Stomach (tissue), 9 donors: ENCODE data around the gene NHS. TPM values are rescaled to one million over a fixed set of nuclear protein-coding genes. Genes with fewer than 3 reads are reported as not detected.
"Not testable (repeated sequence)": the region's sequence is repeated elsewhere in the genome, so short reads cannot be mapped to it uniquely, and the experiment has no call there.

ENCODE experiments used
- DNase-seq, 2 donors: peaks; one replicate each; pipeline versions ENCODE4 v3.0.0 to v3.0.0-alpha.2; 2013 to 2019
- H3K27ac ChIP-seq, 5 donors: fragments of 200-600 bp in 4 of 5; sonication (generic) in 4 of 5; one replicate each; pipeline ENCODE4 v1.5.1; 2013 to 2019; ENCODE audit warnings: mild to moderate bottlenecking in 1 of 5, moderate library complexity in 1 of 5
- H3K27me3 ChIP-seq, 3 donors: fragments of 200-600 bp; sonication (generic); one replicate each; pipeline ENCODE4 v1.5.1; 2017 to 2019; ENCODE audit warnings: mixed run types in 1 of 3
- H3K36me3 ChIP-seq, 4 donors: fragments of 200-600 bp; sonication (generic); 1 replicate in 3 of 4; 2 replicates in 1 of 4; pipeline ENCODE4 v1.5.1; 2016 to 2019
- H3K4me1 ChIP-seq, 4 donors: fragments of 200-600 bp; sonication (generic); one replicate each; pipeline ENCODE4 v1.5.1; 2016 to 2019
- H3K4me3 ChIP-seq, 4 donors: fragments of 200-600 bp; sonication (generic) in 3 of 4; one replicate each; pipeline ENCODE4 v1.5.1; 2016 to 2019; ENCODE audit warnings: mild to moderate bottlenecking in 1 of 4
- H3K9me3 ChIP-seq, 4 donors: fragments of 200-600 bp; sonication (generic); one replicate each; pipeline ENCODE4 v1.5.1; 2016 to 2019
- CTCF ChIP-seq, 7 experiments: fragments of 450-650 bp in 4 of 7; fragments of 200-600 bp in 3 of 7; sonication (generic) in 3 of 7; IDR thresholded peaks; one replicate each; pipeline ENCODE4 v1.5.1; 2016 to 2019; ENCODE audit warnings: antibody characterized with exemption in 7 of 7, control low read depth in 2 of 7, mild to moderate bottlenecking in 1 of 7
- EP300 ChIP-seq: sonication (generic); formaldehyde crosslinking; IDR thresholded peaks from one replicate; pipeline ENCODE4 v1.6.1; 2017; ENCODE audit warnings: antibody characterized with exemption
- POLR2A ChIP-seq, 4 donors: fragments of 450-650 bp; IDR thresholded peaks; one replicate each; pipeline ENCODE4 v1.6.1; 2016; ENCODE audit warnings: antibody characterized with exemption in 4 of 4, control low read depth in 2 of 4, mild to moderate bottlenecking in 1 of 4, moderate library complexity in 1 of 4
- POLR2AphosphoS5 ChIP-seq, 3 donors: sonication (generic); formaldehyde crosslinking; IDR thresholded peaks; one replicate each; pipeline ENCODE4 v1.6.1; 2016; ENCODE audit warnings: antibody characterized with exemption in 3 of 3
- WGBS, 5 donors: extraction: QIAGEN DNeasy Blood & Tissue Kit in 3 of 5; methylation state at CpG; one replicate each; pipeline versions ENCODE4 v1.1.5 to v1.1.7; 2013 to 2018; 5-methylcytosine and 5-hydroxymethylcytosine counted together
- intact Hi-C: fragments of 100-400 bp; cut with DNase I; formaldehyde crosslinking; loops from one replicate; pipeline ENCODE4 v1.15.1; 2023; ENCODE audit warnings: low total_unique reads
- polyA plus RNA-seq, 3 donors: library from polyadenylated mRNA; stranded (reverse); fragments of 200-250 nt; gene quantifications; one replicate each; pipeline ENCODE4 v1.2.3, GENCODE V29; 2013
- total RNA-seq, 5 donors: library from RNA; depleted of rRNA; stranded (reverse); fragments of >200 nt; gene quantifications; one replicate each; pipeline versions ENCODE4 v1.1.0 to v1.2.3, GENCODE V29; 2014 to 2016
- donor health status: healthy with polysubstance abuse.
- donor health status: Bipolar disorder and iron deficiency.
- donor health status: healthy.

The NHS gene
- total and polyA plus RNA-seq, 8 donors: 1.00 to 7.5 (median 4.3) TPM

- Histone ChIP-seq H3K27ac (no peak overlapping the region), H3K9me3 (no peaks in the 10 kb centered on the region), H3K4me1 (peaks cover 0 to 23% (median 20%) of the 10 kb centered on the region in 4 donors), H3K27me3 (peaks cover 0 to 6% (median 4%) of the 10 kb centered on the region in 3 donors), H3K36me3 (no peaks in the 10 kb centered on the region), H3K4me3 (no peak overlapping the region)
- 39 to 59% (median 49%) methylated on average over 2 of the region's 2 CpGs for WGBS, 5 donors
- DNase-seq: no peak
- TF ChIP-seq POLR2AphosphoS5 (IDR thresholded peaks at IDR 0.05) (no peak), EP300 (no peak), CTCF (IDR thresholded peaks at IDR 0.05) (no peak), POLR2A (IDR thresholded peaks at IDR 0.05) (no peak)
- intact Hi-C loops: no loop called here
Measured at GRCh38 chrX:17497193-17497592, 122.2 kb downstream of the NHS start.

- no peaks in the 10 kb centered on the region for H3K9me3 ChIP-seq
- peaks cover 0 to 23% (median 20%) of the 10 kb centered on the region in 4 donors for H3K4me1 ChIP-seq
- intact Hi-C loops: no loop called here
- DNase-seq: no peak
- TF ChIP-seq CTCF (IDR thresholded peaks at IDR 0.05) (no peak), POLR2A (IDR thresholded peaks at IDR 0.05) (no peak), EP300 (no peak), POLR2AphosphoS5 (IDR thresholded peaks at IDR 0.05) (no peak)
- 80 to 90% (median 82%) methylated on average over 3 to 5 of the region's 5 CpGs for WGBS, 5 donors
- H3K4me3 ChIP-seq: no peak overlapping the region
- no peaks in the 10 kb centered on the region for H3K36me3 ChIP-seq
- H3K27ac ChIP-seq: peak overlapping the region in 1 of 5 donors; percentile 12
- H3K27me3 ChIP-seq: peaks cover 0 to 6% (median 4%) of the 10 kb centered on the region in 3 donors
Measured at GRCh38 chrX:17499512-17499911, 124.5 kb downstream of the NHS start.

- peak; percentile 41 for DNase-seq
- Histone ChIP-seq H3K9me3 (no peaks in the 10 kb centered on the region), H3K27me3 (peaks cover 0 to 6% (median 4%) of the 10 kb centered on the region in 3 donors), H3K27ac (peak overlapping the region in 3 of 5 donors; percentile 12 to 32 (median 29)), H3K36me3 (no peaks in the 10 kb centered on the region), H3K4me3 (no peak overlapping the region), H3K4me1 (peaks cover 0 to 23% (median 20%) of the 10 kb centered on the region in 4 donors)
- intact Hi-C loops: no loop called here
- TF ChIP-seq POLR2AphosphoS5 (IDR thresholded peaks at IDR 0.05) (peak in 1 of 3 donors; percentile 55), CTCF (IDR thresholded peaks at IDR 0.05) (no peak)
- 7 to 38% (median 29%) methylated on average over 2 of the region's 2 CpGs for WGBS, 5 donors
Measured at GRCh38 chrX:17500145-17500579, 125.2 kb downstream of the NHS start.

GRCh38 chrX:17501746-17502145, 126.7 kb downstream of the NHS start:
- H3K9me3 ChIP-seq: peaks cover 0 to 12% (median 6%) of the 10 kb centered on the region in 4 donors
- no peak for DNase-seq
- H3K27ac ChIP-seq: no peak overlapping the region
- WGBS, 5 donors: 41 to 62% (median 57%) methylated on average over 6 of the region's 6 CpGs
- intact Hi-C loops: no loop called here
- no peak overlapping the region for H3K4me3 ChIP-seq
- H3K4me1 ChIP-seq: peaks cover 0 to 16% (median 11%) of the 10 kb centered on the region in 4 donors
- TF ChIP-seq CTCF (IDR thresholded peaks at IDR 0.05): no peak
- no peak for TF ChIP-seq POLR2A (IDR thresholded peaks at IDR 0.05)
- TF ChIP-seq EP300: no peak
- TF ChIP-seq POLR2AphosphoS5 (IDR thresholded peaks at IDR 0.05): no peak
- no peaks in the 10 kb centered on the region for H3K36me3 ChIP-seq
- H3K27me3 ChIP-seq: peaks cover 0 to 4% (median 0%) of the 10 kb centered on the region in 3 donors

GRCh38 chrX:17506352-17506751, 131.4 kb downstream of the NHS start:
- 82 to 100% (median 95%) methylated on average over 3 of the region's 3 CpGs for WGBS, 5 donors
- not testable (repeated sequence) for DNase-seq

More at GRCh38 chrX:17506352-17506751, 131.4 kb downstream of the NHS start:
- H3K27ac ChIP-seq, H3K36me3 ChIP-seq, H3K27me3 ChIP-seq, intact Hi-C loops, H3K4me1 ChIP-seq, H3K4me3 ChIP-seq: not testable (repeated sequence)
- H3K9me3 ChIP-seq: peaks cover 0 to 22% (median 13%) of the 10 kb centered on the region in 4 donors
